Fibroblast of skin of back (primary cell): Measurements from ENCODE around the gene CFAP299.
"Not testable (repeated sequence)": the region's sequence is repeated elsewhere in the genome, so short reads cannot be mapped to it uniquely, and the experiment has no call there.

Experiments used
- DNase-seq: peaks from one replicate; pipeline ENCODE4 v3.0.0-alpha.2; 2013

CFAP299 gene

GRCh38 chr4:80333121-80333520, 2.4 kb upstream of the CFAP299 start:
- peak; percentile 11 for DNase-seq

DNA sequence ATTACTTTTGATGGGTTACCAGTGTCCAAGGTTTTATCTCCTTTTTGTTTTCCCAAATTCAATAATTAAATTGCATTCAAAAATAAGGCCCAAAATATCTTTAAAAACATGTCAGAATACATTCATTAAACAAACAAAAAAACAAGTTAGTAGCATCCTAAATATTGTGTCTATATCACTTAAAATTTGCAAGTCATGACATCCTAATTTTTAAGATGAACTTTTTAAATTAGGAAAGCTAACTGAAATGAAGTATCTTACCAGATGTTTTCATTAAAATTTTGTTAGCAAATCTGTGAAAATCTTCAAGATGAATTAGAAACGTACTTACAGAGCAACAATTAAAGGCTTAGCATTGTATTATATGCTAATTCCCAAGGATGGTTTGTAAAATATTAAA, 962 bp upstream of the CFAP299 start:
- DNase-seq, result no peak

DNA sequence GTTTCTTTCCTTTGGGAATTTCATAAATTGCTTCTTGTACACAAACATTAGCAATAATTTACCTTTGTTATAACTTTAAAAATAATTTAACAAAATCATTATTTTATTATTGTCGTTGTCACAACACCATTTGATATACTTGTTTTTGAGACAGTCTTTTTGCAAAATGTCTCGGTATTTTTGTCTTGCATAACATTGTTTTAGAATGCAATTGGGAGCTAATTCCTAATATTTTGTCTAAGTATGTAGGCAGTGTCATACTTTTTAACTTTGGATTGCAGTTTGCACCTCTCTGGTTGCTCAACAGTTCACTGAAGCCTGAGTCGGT, 340 bp upstream of the CFAP299 start:
- DNase-seq, result no peak

- DNase-seq, result peak; percentile 27
Observed at GRCh38 chr4:80336582-80336981, 1.1 kb downstream of the CFAP299 start.

DNA sequence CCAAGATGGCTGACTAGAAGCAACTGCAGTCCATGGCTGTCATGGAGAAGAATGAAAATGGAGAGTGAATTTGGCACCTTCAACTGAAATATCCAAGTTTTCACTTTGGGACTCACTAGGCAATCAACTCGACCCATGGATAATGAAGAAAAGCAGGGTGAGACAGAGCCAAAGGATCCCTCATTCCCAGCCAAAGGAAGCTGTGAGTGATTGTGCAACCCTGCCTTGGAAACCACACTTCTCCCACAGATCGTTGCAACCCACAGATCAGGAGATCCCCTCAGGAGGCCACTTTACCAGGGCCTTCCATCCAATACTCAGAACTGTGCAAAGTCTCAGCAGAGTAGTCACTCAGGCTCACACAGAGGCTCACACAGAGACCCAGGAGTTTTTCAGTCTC, 4.5 kb downstream of the CFAP299 start:
- no peak for DNase-seq

GRCh38 chr4:80342684-80343083, 7.2 kb downstream of the CFAP299 start:
- DNase-seq, result not testable (repeated sequence)

- no peak for DNase-seq
Observed at GRCh38 chr4:80343887-80344286, 8.4 kb downstream of the CFAP299 start.

GRCh38 chr4:80360084-80360483, 24.6 kb downstream of the CFAP299 start:
- DNase-seq, result no peak

DNA sequence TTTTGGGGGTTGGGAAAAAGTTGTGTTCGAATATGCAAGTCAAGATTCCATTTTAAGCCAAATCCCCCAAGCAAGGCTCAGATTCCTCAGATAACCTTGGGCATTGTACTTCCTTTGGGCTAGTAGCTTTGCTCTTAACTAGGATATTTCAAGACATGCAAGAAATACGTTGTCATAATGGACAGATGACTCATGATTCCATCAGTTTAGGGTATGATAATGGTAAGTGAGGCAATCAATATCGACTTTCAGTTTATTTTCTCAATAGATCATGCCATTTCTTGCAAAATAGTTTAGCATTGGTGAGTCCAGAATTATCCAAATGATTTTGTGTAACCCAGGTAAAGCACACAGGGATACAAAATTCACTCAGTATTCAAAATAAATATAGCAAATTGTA, 25.4 kb downstream of the CFAP299 start:
- DNase-seq, result peak; percentile 3

DNA sequence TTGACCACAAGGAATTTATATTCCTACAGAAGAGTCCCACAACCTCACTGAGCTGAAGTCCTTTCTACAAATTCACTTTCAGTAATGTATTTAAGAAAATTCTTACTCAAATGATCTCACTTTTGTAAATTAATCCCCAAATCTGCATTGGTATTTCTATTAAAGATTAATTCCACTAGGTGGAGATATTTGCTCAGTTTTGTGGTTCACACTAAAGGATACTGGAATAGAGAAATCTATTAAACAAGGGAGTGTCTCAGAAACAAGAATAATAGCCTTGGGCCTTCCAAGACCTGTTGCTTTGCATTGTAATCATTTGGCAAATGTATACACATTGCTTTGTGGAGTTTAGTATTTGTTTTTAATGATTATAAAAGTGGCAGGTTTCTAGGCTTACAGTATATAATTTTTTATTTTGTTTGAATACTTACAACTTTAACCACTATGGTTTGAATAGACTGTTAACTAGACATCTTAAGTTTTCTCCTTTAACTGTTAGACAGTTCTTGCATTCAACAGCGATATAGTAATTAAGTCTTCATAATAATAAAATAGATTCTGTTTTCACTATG, 25.9 kb downstream of the CFAP299 start:
- peak; percentile 40 for DNase-seq

DNA sequence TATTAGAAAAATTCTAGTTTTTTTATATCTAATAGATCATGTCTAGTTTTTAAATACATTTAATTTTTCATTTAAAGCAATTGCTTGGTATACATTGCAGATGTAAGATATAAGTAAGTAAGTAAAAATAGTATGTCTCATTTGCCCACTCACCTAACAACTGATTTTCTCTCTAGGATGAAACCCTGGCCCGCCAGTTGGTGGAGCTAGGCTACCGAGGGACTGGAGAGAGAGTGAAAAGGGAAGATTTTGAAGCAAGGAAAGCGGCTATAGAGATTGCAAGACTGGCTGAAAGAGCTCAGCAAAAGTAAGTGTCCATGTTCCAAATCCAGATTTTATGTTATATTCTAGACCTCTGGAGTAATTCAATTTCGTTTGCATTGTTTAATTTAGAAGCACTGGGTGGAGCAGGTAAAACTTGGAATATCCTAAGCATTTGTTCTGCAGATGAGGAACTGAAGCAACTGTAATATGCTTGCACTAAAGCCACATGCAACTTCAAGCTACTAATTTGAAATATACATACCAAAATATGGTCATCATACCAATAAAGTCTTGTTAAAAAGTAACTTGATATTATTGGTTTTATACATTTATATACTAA, 27.1 kb downstream of the CFAP299 start:
- peak; percentile 37 for DNase-seq

DNA sequence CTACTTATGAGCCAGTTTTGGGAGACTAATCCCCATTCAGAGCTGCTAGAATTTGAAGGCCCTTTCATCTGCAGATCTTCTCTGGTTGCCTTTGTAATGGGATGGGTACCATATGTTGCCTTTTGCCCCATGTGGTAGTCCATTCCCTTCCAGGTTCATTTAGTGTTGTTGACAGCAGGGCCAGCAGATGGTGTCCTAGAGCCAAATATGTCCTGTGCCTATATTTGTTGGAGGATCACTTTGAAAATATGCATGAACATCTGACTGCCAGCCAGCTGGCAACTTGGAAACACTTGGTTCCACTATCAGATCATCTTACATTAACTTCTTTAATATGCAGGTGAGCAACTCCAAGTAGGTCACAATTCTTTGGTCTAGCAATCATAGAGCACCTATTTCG, 30.4 kb downstream of the CFAP299 start:
- DNase-seq, result peak; percentile 64

- peak; percentile 9 for DNase-seq
Observed at GRCh38 chr4:80367737-80368136, 32.2 kb downstream of the CFAP299 start.

- no peak for DNase-seq
Observed at GRCh38 chr4:80370635-80371034, 35.1 kb downstream of the CFAP299 start.

DNA sequence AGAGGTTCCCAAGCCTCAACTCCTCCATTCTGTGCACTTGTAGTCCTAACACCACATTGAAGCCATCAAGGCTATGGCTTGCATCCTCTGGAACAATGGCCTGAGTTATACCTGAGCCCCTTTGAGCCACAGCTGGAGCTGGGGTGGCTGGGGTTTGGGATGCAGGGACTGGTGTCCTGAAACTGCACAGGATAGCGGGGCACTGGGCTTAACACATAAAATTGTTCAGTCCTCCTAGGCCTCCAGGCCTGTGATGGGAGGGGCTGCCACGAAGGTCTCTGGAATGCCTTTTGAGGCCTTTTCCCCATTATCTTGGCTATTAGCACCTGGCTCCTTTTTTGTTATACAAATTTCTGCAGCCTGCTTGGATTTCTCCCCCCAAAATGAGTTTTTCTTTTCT, 35.5 kb downstream of the CFAP299 start:
- no peak for DNase-seq

GRCh38 chr4:80374180-80374579, 38.6 kb downstream of the CFAP299 start:
- no peak for DNase-seq

- DNase-seq, result no peak
Observed at GRCh38 chr4:80382090-80382832, 46.7 kb downstream of the CFAP299 start.

GRCh38 chr4:80385397-80386280, 50.1 kb downstream of the CFAP299 start:
- DNase-seq, result no peak

DNA sequence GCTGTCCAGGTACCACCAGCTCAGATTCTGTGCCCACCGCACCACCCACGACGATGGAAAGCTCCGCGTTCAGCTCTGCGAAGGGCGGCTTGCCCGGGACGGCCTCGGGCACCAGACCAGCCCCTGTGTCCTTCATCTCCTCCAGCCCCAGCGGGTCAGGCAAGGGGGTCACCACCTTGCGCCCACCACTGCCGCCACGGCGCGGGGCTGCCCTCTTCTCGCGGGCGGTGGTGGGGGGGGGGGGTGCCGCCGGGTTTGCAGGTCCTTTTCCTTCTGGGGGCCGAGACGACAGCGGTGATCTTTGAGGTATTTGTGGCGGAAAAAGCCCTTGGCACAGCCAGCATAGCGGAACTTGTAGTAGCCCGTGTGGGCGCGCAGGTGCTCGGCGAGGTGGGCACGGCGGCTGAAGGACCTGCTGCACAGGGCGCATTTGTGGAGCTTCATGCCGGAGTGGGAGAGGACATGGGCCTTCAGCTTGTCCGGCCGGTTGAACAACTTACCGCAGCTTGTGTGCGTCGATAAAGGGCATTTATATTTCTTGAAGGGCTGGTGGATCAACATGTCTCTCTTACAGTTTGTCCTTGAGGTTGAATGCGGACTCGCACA, 50.9 kb downstream of the CFAP299 start:
- DNase-seq, result no peak

DNA sequence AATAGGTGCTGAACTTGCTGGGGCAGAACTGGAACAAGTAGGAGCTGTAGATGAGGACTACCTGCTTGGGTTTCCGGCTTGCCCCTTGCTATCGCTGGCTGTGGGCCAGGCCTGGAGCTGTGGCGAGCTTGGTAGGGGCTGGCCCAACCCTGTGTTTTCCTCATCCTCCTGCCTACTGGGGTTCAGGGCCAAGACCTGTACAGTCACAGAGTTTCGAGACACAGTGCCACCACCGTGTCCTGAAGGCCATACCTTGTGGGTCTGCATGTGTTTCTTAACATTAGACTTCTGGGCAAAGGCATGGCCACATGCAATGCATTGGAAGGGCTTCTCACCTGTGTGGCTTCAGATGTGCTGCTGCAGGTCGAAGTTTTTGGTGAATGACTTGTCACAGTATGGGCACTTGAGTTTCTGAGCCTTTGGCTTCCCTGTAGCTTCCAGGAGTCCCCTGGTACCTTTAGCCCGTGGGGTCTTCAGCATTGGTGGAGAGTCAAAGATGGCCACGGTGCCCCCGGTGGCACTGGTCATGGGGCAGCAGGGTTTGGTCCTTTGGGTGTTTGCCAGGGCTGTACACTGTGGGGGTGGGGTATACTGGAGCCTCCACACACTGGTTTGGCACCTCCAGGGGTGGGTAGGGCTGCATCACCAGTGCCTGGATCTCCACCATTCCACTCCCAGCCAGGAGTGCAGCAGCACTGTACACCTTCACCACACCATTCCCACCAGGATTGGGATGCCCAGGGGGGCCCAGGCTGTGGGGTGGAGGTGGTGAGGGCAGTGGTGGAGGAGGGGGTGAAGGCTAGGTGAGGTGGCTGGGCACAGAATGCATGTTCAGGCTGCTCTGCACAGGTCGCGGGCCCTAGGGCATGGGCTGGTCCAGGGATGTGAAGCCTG, 52.1 kb downstream of the CFAP299 start:
- DNase-seq, result no peak

DNA sequence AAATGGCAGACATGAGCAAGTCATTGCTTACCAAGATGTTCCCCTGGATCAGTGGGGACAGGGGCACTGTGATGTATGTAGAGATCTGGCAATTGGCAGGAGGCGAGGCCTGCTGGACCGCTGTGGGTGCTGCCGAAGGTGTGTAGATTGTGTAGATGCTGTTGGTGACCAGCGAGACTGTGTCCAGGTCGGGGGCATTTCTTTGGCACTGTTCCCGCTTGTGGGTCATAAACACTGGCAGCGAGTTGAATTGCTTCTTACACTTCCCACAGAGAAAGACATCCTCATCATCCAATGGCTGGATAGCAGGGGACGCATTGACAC, 52.7 kb downstream of the CFAP299 start:
- no peak for DNase-seq

GRCh38 chr4:80390178-80390577, 54.6 kb downstream of the CFAP299 start:
- DNase-seq, result no peak
